ENCODE measurements around the gene AMOTL2. TPM values are rescaled to one million over a fixed set of nuclear protein-coding genes. Genes with fewer than 3 reads are reported as not detected.

The AMOTL2 gene
- total and polyA plus RNA-seq, 2 donors (not counting 3 experiments of a cell fraction or from before 2014, with no cell fraction given), result 130 to 145 TPM

DNA sequence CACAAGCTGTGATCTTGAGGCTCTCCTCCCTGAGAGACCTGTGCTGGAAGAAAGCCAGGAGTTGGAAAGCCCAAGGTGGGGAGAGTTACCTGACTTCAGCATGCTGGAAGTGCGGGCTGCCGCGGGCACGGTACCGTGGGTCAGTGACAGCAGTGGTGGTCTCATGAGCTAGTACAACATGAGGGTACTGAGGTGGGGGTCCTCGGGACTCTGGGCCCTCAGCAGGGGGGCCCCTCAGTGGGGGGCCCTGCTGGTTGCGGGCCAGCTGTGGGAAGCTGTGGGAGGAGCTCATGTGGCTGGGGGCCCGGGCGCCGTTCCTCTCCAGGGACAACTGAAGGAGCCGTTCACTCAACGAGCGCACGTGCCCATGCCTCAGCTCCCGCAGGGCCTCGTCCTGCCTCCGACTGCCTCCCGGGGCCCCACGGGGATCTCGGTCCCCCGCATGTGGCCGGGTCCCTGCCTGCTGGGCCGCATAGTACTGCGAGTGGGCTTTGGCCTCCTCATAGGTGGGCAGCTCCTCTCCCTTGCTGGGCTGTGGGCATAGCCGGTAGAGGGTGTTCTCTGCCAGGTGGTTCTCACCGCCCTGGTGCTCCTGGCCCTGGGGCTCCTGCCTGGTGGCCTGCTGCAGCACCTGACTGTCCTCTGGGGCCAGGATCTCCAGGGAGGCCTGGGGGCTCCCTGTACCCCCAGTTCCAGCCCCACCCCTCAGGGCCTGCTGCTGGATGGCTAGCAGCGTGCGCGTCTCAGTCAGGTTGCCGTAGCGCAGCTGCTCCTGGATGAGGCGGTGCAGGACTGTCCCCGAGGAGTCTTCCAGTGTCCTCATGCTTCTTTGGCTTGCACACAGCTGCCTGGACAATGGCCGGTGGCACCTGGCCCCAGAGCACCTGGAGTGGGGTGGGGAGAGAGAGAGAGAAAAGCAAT is 3.4 kb downstream of the AMOTL2 start:
- H3K4me3 ChIP-seq (replicated peaks in 1 of 3; ENCODE audit: insufficient read depth in 1 of 3, low read depth in 1 of 3, low read length in 3 of 3), result peak overlapping the region in 2 of 3 experiments; percentile 17 to 93
- no peaks in the 10 kb centered on the region for H3K27me3 ChIP-seq (ENCODE audit: control insufficient read depth in 2 of 2, insufficient read depth in 2 of 2, low read length in 2 of 2)
- DNase-seq (ENCODE audit: low read depth, low spot score), result no peak
- H3K4me2 ChIP-seq (ENCODE audit: insufficient read depth, low read length), result peak overlapping the region; percentile 71
- dilution Hi-C loops (cut with MboI; ENCODE audit: extremely low pct_ligation_motif_present, low sequenced_read_pairs), result no loop called here
- intact Hi-C loops (cut with micrococcal nuclease), result loop anchor here (5.0 kb wide), 2 partner anchors 159 to 476 kb away; no protein-coding TSS in a partner anchor
- ChIA-PET CTCF (interaction anchor here (0.8 to 5.9 kb wide), 13 partner anchors 8 to 113 kb away, joined by 3 to 44 read pairs (median 5); no protein-coding TSS in a partner anchor), POLR2A (interaction anchor here (0.7 to 3.8 kb wide), 7 partner anchors 55 to 797 kb away, joined by 3 to 24 read pairs (median 5); partner anchors contain the start of genes ANAPC13, CDV3 and CEP63)
- peaks cover 41 to 42% of the 10 kb centered on the region in 2 experiments for H3K36me3 ChIP-seq (ENCODE audit: control insufficient read depth in 2 of 2, extremely low read depth in 1 of 2, insufficient read depth in 2 of 2, low read length in 2 of 2)
- H3K9me3 ChIP-seq (replicated peaks; ENCODE audit: control insufficient read depth, insufficient read depth, low read length), result no peaks in the 10 kb centered on the region
- TF ChIP-seq MAX (IDR thresholded peaks at IDR 0.05; ENCODE audit: insufficient read depth, insufficient read length) (no peak), POLR2AphosphoS5 (IDR thresholded peaks at IDR 0.05; ENCODE audit: insufficient read depth, low read depth, low read length) (peak; percentile 9)
- H3K9me1 ChIP-seq (replicated peaks; ENCODE audit: control insufficient read depth, extremely low read depth, insufficient read depth, low read length), result no peaks in the 10 kb centered on the region
- peaks cover 68% of the 10 kb centered on the region for H3K79me2 ChIP-seq (ENCODE audit: control insufficient read depth, insufficient read depth, low read length)
- peaks cover 73% of the 10 kb centered on the region for H3K4me1 ChIP-seq (ENCODE audit: control insufficient read depth, extremely low read depth, insufficient read depth, low read length)
- peak overlapping the region; percentile 100 for H3K9ac ChIP-seq (replicated peaks; ENCODE audit: extremely low read depth, insufficient read depth, low read length)
- H4K20me1 ChIP-seq (replicated peaks; ENCODE audit: control insufficient read depth, extremely low read depth, insufficient read depth, low read length), result no peaks in the 10 kb centered on the region
- no peak for FAIRE-seq
- H3K27ac ChIP-seq (ENCODE audit: insufficient read depth, low read depth, low read length), result peak overlapping the region; percentile 99
- H2AFZ ChIP-seq (ENCODE audit: low read depth, low read length), result no peak overlapping the region
- no TSS peak for BruUV-seq (replicated peaks)

GRCh38 chr3:134369861-134370596 is 4.2 kb downstream of the AMOTL2 start:
- H4K20me1 ChIP-seq (replicated peaks; ENCODE audit: control insufficient read depth, extremely low read depth, insufficient read depth, low read length), result no peaks in the 10 kb centered on the region
- peak; percentile 59 for DNase-seq (ENCODE audit: low read depth, low spot score)
- CTCF ChIA-PET, result interaction anchor here (0.8 to 5.9 kb wide), 12 partner anchors 12 to 116 kb away, joined by 3 to 44 read pairs (median 6); partner anchors contain the start of gene CEP63
- H3K9me1 ChIP-seq (replicated peaks; ENCODE audit: control insufficient read depth, extremely low read depth, insufficient read depth, low read length), result no peaks in the 10 kb centered on the region
- FAIRE-seq, result peak; percentile 83
- peak overlapping the region; percentile 71 for H3K4me2 ChIP-seq (ENCODE audit: insufficient read depth, low read length)
- no TSS peak for BruUV-seq (replicated peaks)
- no peaks in the 10 kb centered on the region for H3K27me3 ChIP-seq (ENCODE audit: control insufficient read depth in 2 of 2, insufficient read depth in 2 of 2, low read length in 2 of 2)
- POLR2A ChIA-PET, result interaction anchor here (0.8 to 2.7 kb wide), 6 partner anchors 55 to 797 kb away, joined by 3 to 10 read pairs (median 4); partner anchors contain the start of genes ANAPC13, CDV3 and CEP63
- H3K27ac ChIP-seq (ENCODE audit: insufficient read depth, low read depth, low read length), result peak overlapping the region; percentile 99
- peak overlapping the region; percentile 39 for H3K9ac ChIP-seq (replicated peaks; ENCODE audit: extremely low read depth, insufficient read depth, low read length)
- H3K4me1 ChIP-seq (ENCODE audit: control insufficient read depth, extremely low read depth, insufficient read depth, low read length), result peaks cover 74% of the 10 kb centered on the region
- H3K36me3 ChIP-seq (ENCODE audit: control insufficient read depth in 2 of 2, extremely low read depth in 1 of 2, insufficient read depth in 2 of 2, low read length in 2 of 2), result peaks cover 44 to 51% of the 10 kb centered on the region in 2 experiments
- no peak overlapping the region for H2AFZ ChIP-seq (ENCODE audit: low read depth, low read length)
- H3K79me2 ChIP-seq (ENCODE audit: control insufficient read depth, insufficient read depth, low read length), result peaks cover 68% of the 10 kb centered on the region
- H3K4me3 ChIP-seq (replicated peaks in 1 of 3; ENCODE audit: insufficient read depth in 1 of 3, low read depth in 1 of 3, low read length in 3 of 3), result peak overlapping the region in 1 of 3 experiments; percentile 20
- dilution Hi-C loops (cut with MboI; ENCODE audit: extremely low pct_ligation_motif_present, low sequenced_read_pairs) (no loop called here), intact Hi-C loops (cut with micrococcal nuclease) (loop anchor here (1.0 to 10.0 kb wide), 6 partner anchors 55 to 795 kb away; partner anchors contain the start of genes ANAPC13, CDV3 and RYK)
- H3K9me3 ChIP-seq (replicated peaks; ENCODE audit: control insufficient read depth, insufficient read depth, low read length), result no peaks in the 10 kb centered on the region
- TF ChIP-seq FOS (IDR thresholded peaks at IDR 0.05; ENCODE audit: borderline replicate concordance, insufficient read depth, low read length) (no peak), POLR2AphosphoS5 (IDR thresholded peaks at IDR 0.05; ENCODE audit: insufficient read depth, low read depth, low read length) (peak; percentile 52)

Data from endothelial cell of umbilical vein (primary cell).